Endothelial cell (in vitro differentiated cells): ENCODE results near the gene RAB6C. TPM values are rescaled to one million over a fixed set of nuclear protein-coding genes. Genes with fewer than 3 reads are reported as not detected.
A peak's percentile ranks its signal among the peaks of the same experiment; 100 is the strongest.
"Not testable (repeated sequence)": the region's sequence is repeated elsewhere in the genome, so short reads cannot be mapped to it uniquely, and the experiment has no call there.

Source experiments
- DNase-seq: peaks from one replicate; pipeline ENCODE4 v3.0.0; 2021; ENCODE audit warnings: low spot score
- H3K27ac Mint-ChIP-seq: one replicate; pipeline ENCODE4 v1.8.0; 2021; ENCODE audit warnings: mixed read lengths, inconsistent platforms; ENCODE audit not compliant: unreplicated experiment
- H3K27me3 Mint-ChIP-seq: one replicate; pipeline ENCODE4 v1.8.0; 2021; ENCODE audit warnings: mild to moderate bottlenecking, moderate library complexity, mixed read lengths, inconsistent platforms; ENCODE audit not compliant: unreplicated experiment
- H3K36me3 Mint-ChIP-seq: one replicate; pipeline ENCODE4 v1.8.0; 2021; ENCODE audit warnings: mild to moderate bottlenecking, low read depth, mixed read lengths, inconsistent platforms; ENCODE audit not compliant: unreplicated experiment
- H3K4me1 Mint-ChIP-seq: one replicate; pipeline ENCODE4 v1.8.0; 2021; ENCODE audit warnings: mild to moderate bottlenecking, mixed read lengths, inconsistent platforms; ENCODE audit not compliant: unreplicated experiment
- H3K4me3 Mint-ChIP-seq: one replicate; pipeline ENCODE4 v1.8.0; 2021; ENCODE audit warnings: mild to moderate bottlenecking, mixed read lengths, inconsistent platforms; ENCODE audit not compliant: unreplicated experiment
- H3K9me3 Mint-ChIP-seq: one replicate; pipeline ENCODE4 v1.8.0; 2021; ENCODE audit warnings: mixed read lengths, inconsistent platforms; ENCODE audit not compliant: unreplicated experiment
- total RNA-seq: library from RNA; stranded (reverse); fragmentation: NEBNext Ultra II Directional; extraction: Animal tissue kit (Norgen Biotek cat#: 25700); gene quantifications from one replicate; pipeline ENCODE4 v1.2.1, GENCODE V29; 2021; ENCODE audit not compliant: unreplicated experiment
- TF ChIP-seq, protein P1 (sequence below): fragments of 200-600 bp; sonication (generic); IDR thresholded peaks from one replicate; pipeline ENCODE4 v1.5.0; 2021; ENCODE audit warnings: antibody characterized with exemption; ENCODE audit not compliant: unreplicated experiment

The RAB6C gene
- total RNA-seq, 1 donor from 2014 or later = 1.4 TPM

GRCh38 chr2:130019402-130019801, 39.9 kb downstream of the RAB6C start:
- Mint-ChIP-seq H3K4me3 (no peak overlapping the region), H3K9me3 (peaks cover 4% of the 10 kb centered on the region), H3K27me3 (no peaks in the 10 kb centered on the region), H3K27ac (no peak overlapping the region), H3K4me1 (no peaks in the 10 kb centered on the region), H3K36me3 (no peaks in the 10 kb centered on the region)
- DNase-seq = no peak
- TF ChIP-seq, protein P1, sequence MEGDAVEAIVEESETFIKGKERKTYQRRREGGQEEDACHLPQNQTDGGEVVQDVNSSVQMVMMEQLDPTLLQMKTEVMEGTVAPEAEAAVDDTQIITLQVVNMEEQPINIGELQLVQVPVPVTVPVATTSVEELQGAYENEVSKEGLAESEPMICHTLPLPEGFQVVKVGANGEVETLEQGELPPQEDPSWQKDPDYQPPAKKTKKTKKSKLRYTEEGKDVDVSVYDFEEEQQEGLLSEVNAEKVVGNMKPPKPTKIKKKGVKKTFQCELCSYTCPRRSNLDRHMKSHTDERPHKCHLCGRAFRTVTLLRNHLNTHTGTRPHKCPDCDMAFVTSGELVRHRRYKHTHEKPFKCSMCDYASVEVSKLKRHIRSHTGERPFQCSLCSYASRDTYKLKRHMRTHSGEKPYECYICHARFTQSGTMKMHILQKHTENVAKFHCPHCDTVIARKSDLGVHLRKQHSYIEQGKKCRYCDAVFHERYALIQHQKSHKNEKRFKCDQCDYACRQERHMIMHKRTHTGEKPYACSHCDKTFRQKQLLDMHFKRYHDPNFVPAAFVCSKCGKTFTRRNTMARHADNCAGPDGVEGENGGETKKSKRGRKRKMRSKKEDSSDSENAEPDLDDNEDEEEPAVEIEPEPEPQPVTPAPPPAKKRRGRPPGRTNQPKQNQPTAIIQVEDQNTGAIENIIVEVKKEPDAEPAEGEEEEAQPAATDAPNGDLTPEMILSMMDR = no peak

DNA sequence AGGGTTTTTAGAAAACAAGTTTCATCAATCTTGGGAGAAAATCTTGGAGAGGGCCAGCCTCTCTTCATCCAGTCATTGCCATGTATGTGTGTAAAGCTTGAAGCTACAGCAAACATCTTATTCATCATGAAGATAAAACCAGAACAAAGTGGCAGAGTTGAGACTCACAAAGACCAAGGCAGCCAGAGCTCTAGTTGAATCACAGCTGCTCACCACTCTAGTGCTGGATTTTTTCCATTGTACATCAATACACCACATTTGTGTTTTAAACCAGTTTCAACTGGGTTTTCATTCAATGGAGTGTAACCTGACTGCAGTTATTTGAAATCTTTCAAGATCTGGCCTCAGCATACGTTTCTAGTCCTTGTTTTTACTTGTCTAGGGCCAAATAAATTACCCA, 40.6 kb downstream of the RAB6C start:
- not testable (repeated sequence) for H3K27ac Mint-ChIP-seq, H3K4me3 Mint-ChIP-seq, H3K27me3 Mint-ChIP-seq, H3K4me1 Mint-ChIP-seq, H3K36me3 Mint-ChIP-seq, H3K9me3 Mint-ChIP-seq, DNase-seq

DNA sequence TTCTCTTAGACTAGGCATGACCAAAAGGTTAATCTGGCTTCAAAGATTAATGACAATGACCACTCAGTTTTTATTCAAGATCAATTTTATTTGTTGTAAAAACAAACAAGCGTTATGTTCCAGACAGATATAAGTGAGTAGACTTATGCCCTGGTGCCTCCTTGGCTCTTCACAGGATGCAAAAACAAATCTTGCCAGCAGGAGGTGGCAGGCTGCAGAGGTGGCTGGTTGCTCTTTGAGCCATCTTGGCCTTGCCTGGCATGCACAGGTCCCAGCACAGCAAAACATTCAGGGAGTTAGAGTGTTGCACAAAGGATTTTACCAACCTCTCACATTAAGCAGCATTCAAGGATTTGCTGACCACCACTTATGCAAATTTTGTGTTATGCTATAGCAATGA, 46.5 kb downstream of the RAB6C start:
- not testable (repeated sequence) for H3K36me3 Mint-ChIP-seq, H3K27me3 Mint-ChIP-seq, H3K9me3 Mint-ChIP-seq, H3K4me1 Mint-ChIP-seq, H3K27ac Mint-ChIP-seq, H3K4me3 Mint-ChIP-seq
- DNase-seq = peak; percentile 52

Other genes with a start within 250 kb of the RAB6C start
- gene POTEF, start 149.6 kb downstream of the RAB6C start, total RNA-seq = 1.1 TPM
- gene CCDC74B, start 165.4 kb downstream of the RAB6C start, total RNA-seq = 20.4 TPM
- 65.6 TPM for gene SMPD4, start 201.9 kb downstream of the RAB6C start, total RNA-seq
- 152 TPM for gene MZT2B, start 202.6 kb downstream of the RAB6C start, total RNA-seq
- not detected for gene TUBA3E, start 218.8 kb downstream of the RAB6C start, total RNA-seq